ENCODE results near the gene GCGR.

- TF ChIP-seq MTA2 (IDR thresholded peaks at IDR 0.05; ENCODE audit: low read depth): no peak
- TF ChIP-seq REST (IDR thresholded peaks at IDR 0.05; ENCODE audit: low read depth, low read length): no peak
- TF ChIP-seq, protein P1, sequence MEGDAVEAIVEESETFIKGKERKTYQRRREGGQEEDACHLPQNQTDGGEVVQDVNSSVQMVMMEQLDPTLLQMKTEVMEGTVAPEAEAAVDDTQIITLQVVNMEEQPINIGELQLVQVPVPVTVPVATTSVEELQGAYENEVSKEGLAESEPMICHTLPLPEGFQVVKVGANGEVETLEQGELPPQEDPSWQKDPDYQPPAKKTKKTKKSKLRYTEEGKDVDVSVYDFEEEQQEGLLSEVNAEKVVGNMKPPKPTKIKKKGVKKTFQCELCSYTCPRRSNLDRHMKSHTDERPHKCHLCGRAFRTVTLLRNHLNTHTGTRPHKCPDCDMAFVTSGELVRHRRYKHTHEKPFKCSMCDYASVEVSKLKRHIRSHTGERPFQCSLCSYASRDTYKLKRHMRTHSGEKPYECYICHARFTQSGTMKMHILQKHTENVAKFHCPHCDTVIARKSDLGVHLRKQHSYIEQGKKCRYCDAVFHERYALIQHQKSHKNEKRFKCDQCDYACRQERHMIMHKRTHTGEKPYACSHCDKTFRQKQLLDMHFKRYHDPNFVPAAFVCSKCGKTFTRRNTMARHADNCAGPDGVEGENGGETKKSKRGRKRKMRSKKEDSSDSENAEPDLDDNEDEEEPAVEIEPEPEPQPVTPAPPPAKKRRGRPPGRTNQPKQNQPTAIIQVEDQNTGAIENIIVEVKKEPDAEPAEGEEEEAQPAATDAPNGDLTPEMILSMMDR (IDR thresholded peaks at IDR 0.05 in 2 of 3, conservative IDR thresholded peaks at IDR 0.05 in 1 of 3; ENCODE audit: control insufficient read depth in 2 of 3, extremely low read depth in 1 of 3, insufficient read depth in 1 of 3, low read depth in 3 of 3, low read length in 3 of 3): no peak
- no peak for TF ChIP-seq TAF1 (IDR thresholded peaks at IDR 0.05; ENCODE audit: borderline replicate concordance, low read depth, low read length)
- no peak for TF ChIP-seq CREM (IDR thresholded peaks at IDR 0.05; ENCODE audit: low read depth)
- peak; percentile 45 for TF ChIP-seq POLR2A (IDR thresholded peaks at IDR 0.05; ENCODE audit: low read depth, low read length)
- no peak for TF ChIP-seq POLR2AphosphoS5 (IDR thresholded peaks at IDR 0.05; ENCODE audit: low read length)
- no peak for TF ChIP-seq NFYB (IDR thresholded peaks at IDR 0.05; ENCODE audit: insufficient read depth, low read depth, low read length)
- TF ChIP-seq SUZ12 (IDR thresholded peaks at IDR 0.05; ENCODE audit: unreplicated experiment): no peak
- TF ChIP-seq GABPA (IDR thresholded peaks at IDR 0.05; ENCODE audit: low read depth): no peak
- TF ChIP-seq, protein P2, sequence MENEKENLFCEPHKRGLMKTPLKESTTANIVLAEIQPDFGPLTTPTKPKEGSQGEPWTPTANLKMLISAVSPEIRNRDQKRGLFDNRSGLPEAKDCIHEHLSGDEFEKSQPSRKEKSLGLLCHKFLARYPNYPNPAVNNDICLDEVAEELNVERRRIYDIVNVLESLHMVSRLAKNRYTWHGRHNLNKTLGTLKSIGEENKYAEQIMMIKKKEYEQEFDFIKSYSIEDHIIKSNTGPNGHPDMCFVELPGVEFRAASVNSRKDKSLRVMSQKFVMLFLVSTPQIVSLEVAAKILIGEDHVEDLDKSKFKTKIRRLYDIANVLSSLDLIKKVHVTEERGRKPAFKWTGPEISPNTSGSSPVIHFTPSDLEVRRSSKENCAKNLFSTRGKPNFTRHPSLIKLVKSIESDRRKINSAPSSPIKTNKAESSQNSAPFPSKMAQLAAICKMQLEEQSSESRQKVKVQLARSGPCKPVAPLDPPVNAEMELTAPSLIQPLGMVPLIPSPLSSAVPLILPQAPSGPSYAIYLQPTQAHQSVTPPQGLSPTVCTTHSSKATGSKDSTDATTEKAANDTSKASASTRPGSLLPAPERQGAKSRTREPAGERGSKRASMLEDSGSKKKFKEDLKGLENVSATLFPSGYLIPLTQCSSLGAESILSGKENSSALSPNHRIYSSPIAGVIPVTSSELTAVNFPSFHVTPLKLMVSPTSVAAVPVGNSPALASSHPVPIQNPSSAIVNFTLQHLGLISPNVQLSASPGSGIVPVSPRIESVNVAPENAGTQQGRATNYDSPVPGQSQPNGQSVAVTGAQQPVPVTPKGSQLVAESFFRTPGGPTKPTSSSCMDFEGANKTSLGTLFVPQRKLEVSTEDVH (IDR thresholded peaks at IDR 0.05; ENCODE audit: low read depth, partially characterized antibody): no peak
- TF ChIP-seq, protein P3, sequence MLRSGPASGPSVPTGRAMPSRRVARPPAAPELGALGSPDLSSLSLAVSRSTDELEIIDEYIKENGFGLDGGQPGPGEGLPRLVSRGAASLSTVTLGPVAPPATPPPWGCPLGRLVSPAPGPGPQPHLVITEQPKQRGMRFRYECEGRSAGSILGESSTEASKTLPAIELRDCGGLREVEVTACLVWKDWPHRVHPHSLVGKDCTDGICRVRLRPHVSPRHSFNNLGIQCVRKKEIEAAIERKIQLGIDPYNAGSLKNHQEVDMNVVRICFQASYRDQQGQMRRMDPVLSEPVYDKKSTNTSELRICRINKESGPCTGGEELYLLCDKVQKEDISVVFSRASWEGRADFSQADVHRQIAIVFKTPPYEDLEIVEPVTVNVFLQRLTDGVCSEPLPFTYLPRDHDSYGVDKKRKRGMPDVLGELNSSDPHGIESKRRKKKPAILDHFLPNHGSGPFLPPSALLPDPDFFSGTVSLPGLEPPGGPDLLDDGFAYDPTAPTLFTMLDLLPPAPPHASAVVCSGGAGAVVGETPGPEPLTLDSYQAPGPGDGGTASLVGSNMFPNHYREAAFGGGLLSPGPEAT (IDR thresholded peaks at IDR 0.05; ENCODE audit: low read depth): no peak
- no peak for TF ChIP-seq BCL11A (IDR thresholded peaks at IDR 0.05; ENCODE audit: low read depth, low read length)
- no peak for TF ChIP-seq KDM1A (IDR thresholded peaks at IDR 0.05; ENCODE audit: borderline replicate concordance)
These were observed 48.3 kb downstream of the GCGR start for GRCh38 chr17:81852237-81852636.
